HUDEP-2 (cell line): ENCODE results near the gene MLLT1.

ENCODE experiments used
- DNase-seq, 76 experiments: peaks; one replicate each; lab custom pipeline; 2025; ENCODE audit not compliant: unreplicated experiment in 76 of 76; lab: John Stamatoyannopoulos, UW

The MLLT1 gene

GRCh38 chr19:6260376-6260775 is 19.4 kb downstream of the MLLT1 start:
- DNase-seq, result no peak

- DNase-seq, result no peak
Measured at GRCh38 chr19:6259312-6259861, 20.4 kb downstream of the MLLT1 start.

- no peak for DNase-seq
Measured at GRCh38 chr19:6258812-6259311, 20.9 kb downstream of the MLLT1 start.

- no peak for DNase-seq
Measured at GRCh38 chr19:6253954-6254733, 25.6 kb downstream of the MLLT1 start.

- DNase-seq, result no peak
Measured at GRCh38 chr19:6252066-6252465, 27.7 kb downstream of the MLLT1 start.

GRCh38 chr19:6250909-6251308 is 28.9 kb downstream of the MLLT1 start:
- DNase-seq, result no peak

- no peak for DNase-seq
Measured at GRCh38 chr19:6250024-6250615, 29.7 kb downstream of the MLLT1 start.

GRCh38 chr19:6249296-6249695 is 30.5 kb downstream of the MLLT1 start:
- DNase-seq, result no peak

- DNase-seq, result no peak
Measured at GRCh38 chr19:6248844-6249243, 30.9 kb downstream of the MLLT1 start.

GRCh38 chr19:6248341-6248740 is 31.4 kb downstream of the MLLT1 start:
- DNase-seq, result no peak

GRCh38 chr19:6247007-6247288 is 32.8 kb downstream of the MLLT1 start:
- DNase-seq, result no peak

- no peak for DNase-seq
Measured at GRCh38 chr19:6246174-6247006, 33.4 kb downstream of the MLLT1 start.

- DNase-seq, result no peak
Measured at GRCh38 chr19:6242677-6243076, 37.1 kb downstream of the MLLT1 start.

- no peak for DNase-seq
Measured at GRCh38 chr19:6241680-6242377, 37.9 kb downstream of the MLLT1 start.

- DNase-seq, result no peak
Measured at GRCh38 chr19:6241056-6241455, 38.7 kb downstream of the MLLT1 start.

- no peak for DNase-seq
Measured at GRCh38 chr19:6239871-6240676, 39.7 kb downstream of the MLLT1 start.

GRCh38 chr19:6239401-6239844 is 40.4 kb downstream of the MLLT1 start:
- DNase-seq, result peak in 26 of 76 experiments; percentile 11 to 68 (median 28)

GRCh38 chr19:6238643-6239281 is 41.0 kb downstream of the MLLT1 start:
- peak in 10 of 76 experiments; percentile 21 to 55 (median 30) for DNase-seq

GRCh38 chr19:6238256-6238642 is 41.5 kb downstream of the MLLT1 start:
- peak in 58 of 76 experiments; percentile 16 to 81 (median 46) for DNase-seq
